Measurements from ENCODE around the gene ZCRB1. TPM values are rescaled to one million over a fixed set of nuclear protein-coding genes. Genes with fewer than 3 reads are reported as not detected.
"Not testable (repeated sequence)": the region's sequence is repeated elsewhere in the genome, so short reads cannot be mapped to it uniquely, and the experiment has no call there.

The ZCRB1 gene
- total RNA-seq, 3 donors from 2014 or later, result 45.4 to 62.9 (median 52.6) TPM

DNA sequence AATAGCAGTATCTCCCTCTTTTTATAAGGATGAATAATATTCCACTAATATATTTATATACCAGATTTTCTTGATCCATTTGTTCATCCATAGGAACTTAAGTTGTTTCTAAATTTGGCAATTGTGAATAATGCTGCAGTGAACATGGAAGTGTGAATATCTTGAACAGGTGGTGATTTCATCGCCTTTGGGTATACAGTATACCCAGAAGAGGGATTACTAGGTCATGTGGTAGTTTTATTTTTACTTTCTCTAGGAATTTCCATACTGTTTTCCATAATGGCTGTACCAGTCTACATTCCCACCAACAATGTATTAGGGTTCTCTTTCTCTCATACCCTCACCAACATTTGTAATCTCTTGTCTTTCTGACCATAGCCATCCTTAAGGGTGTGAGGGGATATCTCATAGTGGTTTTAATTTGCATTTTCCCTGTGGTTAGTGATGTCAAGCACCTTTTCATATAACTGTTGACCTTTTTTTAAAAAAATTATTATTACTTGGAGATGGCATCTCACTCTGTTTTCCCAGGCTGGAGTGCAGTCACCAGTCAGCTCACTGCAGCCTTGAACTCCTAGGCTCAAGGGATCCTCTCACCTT, 20.6 kb upstream of the ZCRB1 start:
- Mint-ChIP-seq H3K27me3 (ENCODE audit: low read depth) (no peaks in the 10 kb centered on the region), H3K4me1 (ENCODE audit: low read depth) (peaks cover 28% of the 10 kb centered on the region), H3K36me3 (ENCODE audit: insufficient read depth) (peaks cover 5% of the 10 kb centered on the region), H3K4me3 (no peak overlapping the region), H3K9me3 (no peaks in the 10 kb centered on the region)
- ATAC-seq (no peak), DNase-seq (no peak)

DNA sequence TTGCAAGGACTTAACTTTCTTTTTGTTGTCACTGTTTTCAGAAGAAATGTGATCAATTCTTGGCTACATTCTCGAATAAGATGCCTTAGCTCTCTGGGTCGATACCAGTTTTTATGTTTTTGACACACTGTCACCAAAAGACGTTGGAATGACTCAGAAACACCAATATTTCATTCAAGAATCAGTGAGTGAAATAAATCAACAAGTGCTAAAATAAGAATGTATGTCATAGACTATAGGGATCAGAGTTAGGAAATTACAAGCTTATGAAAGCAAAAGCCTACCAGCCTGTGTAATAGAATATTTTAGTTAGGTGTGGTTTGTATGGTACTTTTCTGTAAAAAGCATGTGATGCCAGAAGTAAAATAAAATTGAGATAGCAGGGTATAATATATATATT, 17.8 kb upstream of the ZCRB1 start:
- no peaks in the 10 kb centered on the region for H3K9me3 Mint-ChIP-seq
- ATAC-seq (peak; percentile 63 to 78), DNase-seq (no peak)
- H3K4me3 Mint-ChIP-seq, result no peak overlapping the region
- H3K36me3 Mint-ChIP-seq (ENCODE audit: insufficient read depth), result peaks cover 14% of the 10 kb centered on the region
- H3K4me1 Mint-ChIP-seq (ENCODE audit: low read depth), result peaks cover 40% of the 10 kb centered on the region
- no peaks in the 10 kb centered on the region for H3K27me3 Mint-ChIP-seq (ENCODE audit: low read depth)

DNA sequence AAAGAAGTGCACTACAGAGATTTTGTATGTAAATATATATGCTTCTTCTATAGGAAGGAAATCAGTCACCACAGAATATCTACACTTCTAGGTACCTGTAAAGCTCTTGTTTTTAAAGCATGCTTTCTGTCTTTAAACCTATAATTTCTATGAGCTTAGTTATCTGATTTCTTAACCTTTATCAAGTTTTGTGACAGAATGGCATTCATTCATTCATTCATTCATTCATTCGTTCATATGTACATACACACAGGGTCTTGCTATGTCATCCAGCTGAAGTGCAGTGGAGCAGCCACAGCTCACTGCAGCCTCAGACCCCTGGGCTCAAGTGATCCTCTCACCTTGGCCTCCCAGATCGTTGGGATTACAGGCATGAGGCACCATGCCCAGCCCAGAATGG, 16.1 kb upstream of the ZCRB1 start:
- no peak overlapping the region for H3K4me3 Mint-ChIP-seq
- H3K36me3 Mint-ChIP-seq (ENCODE audit: insufficient read depth), result peaks cover 21% of the 10 kb centered on the region
- H3K4me1 Mint-ChIP-seq (ENCODE audit: low read depth), result peaks cover 46% of the 10 kb centered on the region
- no peak for ATAC-seq
- no peaks in the 10 kb centered on the region for H3K9me3 Mint-ChIP-seq
- no peaks in the 10 kb centered on the region for H3K27me3 Mint-ChIP-seq (ENCODE audit: low read depth)
- DNase-seq, result no peak

DNA sequence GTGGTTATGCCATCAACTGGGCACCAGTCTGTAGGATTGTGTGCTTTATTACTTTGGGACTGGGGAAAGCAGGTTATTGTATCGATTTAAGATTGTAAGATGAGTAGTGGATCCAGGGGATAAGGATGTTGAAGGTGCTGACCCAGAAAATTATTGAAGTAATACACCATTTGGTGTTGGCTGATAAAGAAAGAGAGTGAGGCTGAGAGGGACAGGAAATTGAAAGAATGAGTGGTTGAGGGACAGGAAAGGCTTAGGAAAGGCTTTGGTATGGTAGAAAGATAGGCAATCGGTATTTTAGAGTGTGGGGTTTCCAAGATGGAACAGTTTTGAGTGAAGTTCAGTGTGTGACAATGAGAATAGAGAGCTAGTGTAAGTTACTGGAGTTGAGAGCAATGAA, 12.4 kb upstream of the ZCRB1 start:
- peaks cover 22% of the 10 kb centered on the region for H3K36me3 Mint-ChIP-seq (ENCODE audit: insufficient read depth)
- H3K4me1 Mint-ChIP-seq (ENCODE audit: low read depth), result peaks cover 46% of the 10 kb centered on the region

DNA sequence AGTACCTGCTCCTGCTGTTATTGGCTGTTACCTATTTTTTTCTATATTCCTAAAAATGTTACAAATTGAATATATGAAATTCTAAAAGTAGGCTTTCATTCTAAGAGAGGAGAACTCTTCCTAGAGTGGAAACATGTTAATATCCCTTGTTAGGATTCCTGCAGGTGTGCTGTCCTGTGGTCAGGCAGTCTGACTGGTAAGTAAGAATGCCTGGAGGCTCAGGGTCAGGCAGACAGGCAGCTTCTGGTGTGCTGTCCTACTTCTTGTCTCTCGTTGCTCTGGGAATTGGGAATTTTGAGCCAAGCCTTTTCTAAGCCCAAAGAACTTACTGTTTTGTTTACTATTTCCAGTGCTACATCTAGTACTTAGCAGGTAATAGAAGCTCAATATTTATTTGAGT, 10.4 kb upstream of the ZCRB1 start:
- Mint-ChIP-seq H3K27me3 (ENCODE audit: low read depth) (no peaks in the 10 kb centered on the region), H3K4me3 (no peak overlapping the region), H3K4me1 (ENCODE audit: low read depth) (peaks cover 54% of the 10 kb centered on the region), H3K9me3 (no peaks in the 10 kb centered on the region), H3K36me3 (ENCODE audit: insufficient read depth) (peaks cover 20% of the 10 kb centered on the region)
- DNase-seq (no peak), ATAC-seq (no peak)

More for the DNA sequence above, 12.4 kb upstream of the ZCRB1 start:
- ATAC-seq, result no peak
- H3K9me3 Mint-ChIP-seq, result no peaks in the 10 kb centered on the region
- H3K4me3 Mint-ChIP-seq, result no peak overlapping the region
- no peaks in the 10 kb centered on the region for H3K27me3 Mint-ChIP-seq (ENCODE audit: low read depth)
- no peak for DNase-seq

DNA sequence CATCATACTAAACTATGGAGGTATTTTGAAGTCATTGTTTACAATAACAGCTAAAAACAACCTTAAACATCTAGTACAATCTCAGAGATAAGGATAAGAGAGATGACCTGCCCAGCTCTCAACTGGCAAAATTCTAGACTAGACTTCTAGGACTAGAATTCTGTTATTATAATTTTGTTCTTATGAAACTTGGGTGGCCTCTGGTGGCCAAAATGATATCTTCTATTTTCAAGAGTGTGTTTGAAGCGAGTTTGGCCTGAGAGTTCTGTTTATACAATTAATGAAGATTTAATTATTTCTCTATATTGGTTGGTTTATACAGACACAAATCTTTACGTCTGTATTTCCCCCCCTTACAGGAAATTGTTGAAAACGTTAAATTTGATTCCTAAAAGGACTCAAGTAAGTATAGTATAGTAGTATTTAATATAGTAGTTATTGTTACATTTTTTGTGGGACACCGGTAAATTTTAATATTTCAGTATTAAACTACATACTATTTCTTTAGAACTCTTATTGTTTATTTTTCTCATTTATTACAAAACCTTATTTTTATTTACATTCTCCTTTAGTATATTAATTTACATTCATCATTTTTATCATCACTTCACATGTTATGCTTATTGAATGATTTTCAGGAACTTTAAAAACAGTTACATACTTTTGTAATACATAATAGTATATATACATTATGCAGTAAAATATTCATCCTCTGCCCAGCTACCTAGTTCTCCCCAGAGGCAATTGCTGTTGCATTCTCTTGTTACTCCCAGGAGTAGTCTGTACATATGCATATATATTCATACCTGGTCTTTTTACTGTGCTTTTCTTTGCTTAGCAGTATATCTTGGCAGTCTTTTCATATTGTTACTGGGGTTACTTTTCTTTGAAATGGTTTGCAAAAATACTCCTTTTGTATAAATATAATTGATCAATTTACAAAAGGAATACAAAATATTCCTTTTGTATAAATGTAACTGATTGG, 6.7 kb upstream of the ZCRB1 start:
- H3K27me3 Mint-ChIP-seq (ENCODE audit: low read depth), result no peaks in the 10 kb centered on the region
- no peak overlapping the region for H3K4me3 Mint-ChIP-seq
- peaks cover 8% of the 10 kb centered on the region for H3K36me3 Mint-ChIP-seq (ENCODE audit: insufficient read depth)
- peaks cover 66% of the 10 kb centered on the region for H3K4me1 Mint-ChIP-seq (ENCODE audit: low read depth)
- DNase-seq (peak; percentile 12), ATAC-seq (peak in 1 of 2 donors; percentile 62)
- no peaks in the 10 kb centered on the region for H3K9me3 Mint-ChIP-seq

DNA sequence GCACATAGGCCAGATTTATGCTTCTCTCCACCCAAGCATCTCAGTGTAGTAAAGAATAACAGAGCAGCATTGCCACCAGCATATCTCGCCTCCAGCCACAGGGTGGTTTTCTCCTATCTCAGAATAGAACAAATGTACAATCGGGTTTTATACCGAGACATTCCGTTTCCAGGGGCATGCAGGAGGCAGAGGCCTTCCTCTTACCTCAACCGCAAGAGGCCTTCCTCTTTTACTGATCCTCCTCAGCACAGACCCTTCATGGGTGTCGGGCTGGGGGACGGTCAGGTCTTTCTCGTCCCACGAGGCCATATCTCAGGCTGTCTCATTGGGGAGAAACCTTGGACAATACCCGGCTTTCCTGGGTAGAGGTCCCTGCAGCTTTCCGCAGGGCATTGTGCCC, 4.2 kb upstream of the ZCRB1 start:
- H3K4me1 Mint-ChIP-seq (ENCODE audit: low read depth), result peaks cover 75% of the 10 kb centered on the region
- not testable (repeated sequence) for H3K9me3 Mint-ChIP-seq; DNase-seq; H3K36me3 Mint-ChIP-seq (ENCODE audit: insufficient read depth); ATAC-seq; H3K4me3 Mint-ChIP-seq; H3K27me3 Mint-ChIP-seq (ENCODE audit: low read depth)

DNA sequence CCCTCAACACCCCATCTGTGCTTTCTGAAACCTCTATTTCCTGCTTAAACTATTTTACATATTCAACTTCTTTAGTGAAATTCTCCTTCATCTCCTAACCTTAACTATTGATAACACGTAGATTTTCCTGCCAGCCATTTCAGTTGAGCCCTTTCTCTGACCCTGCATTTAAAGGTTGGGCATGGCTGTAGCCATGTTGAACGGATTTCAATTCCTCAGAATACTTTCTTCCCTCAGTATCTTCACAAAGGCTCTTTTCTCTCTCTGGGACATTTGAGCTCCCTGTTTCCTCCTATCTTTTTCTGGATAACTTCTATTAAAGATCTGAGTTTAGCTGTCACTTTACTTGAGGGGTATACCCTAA, 1.3 kb upstream of the ZCRB1 start:
- H3K9me3 Mint-ChIP-seq, result no peaks in the 10 kb centered on the region
- H3K4me3 Mint-ChIP-seq, result peak overlapping the region; percentile 99
- no peaks in the 10 kb centered on the region for H3K27me3 Mint-ChIP-seq (ENCODE audit: low read depth)
- peaks cover 60% of the 10 kb centered on the region for H3K4me1 Mint-ChIP-seq (ENCODE audit: low read depth)
- DNase-seq (no peak), ATAC-seq (no peak)
- H3K36me3 Mint-ChIP-seq (ENCODE audit: insufficient read depth), result peaks cover 5% of the 10 kb centered on the region

DNA sequence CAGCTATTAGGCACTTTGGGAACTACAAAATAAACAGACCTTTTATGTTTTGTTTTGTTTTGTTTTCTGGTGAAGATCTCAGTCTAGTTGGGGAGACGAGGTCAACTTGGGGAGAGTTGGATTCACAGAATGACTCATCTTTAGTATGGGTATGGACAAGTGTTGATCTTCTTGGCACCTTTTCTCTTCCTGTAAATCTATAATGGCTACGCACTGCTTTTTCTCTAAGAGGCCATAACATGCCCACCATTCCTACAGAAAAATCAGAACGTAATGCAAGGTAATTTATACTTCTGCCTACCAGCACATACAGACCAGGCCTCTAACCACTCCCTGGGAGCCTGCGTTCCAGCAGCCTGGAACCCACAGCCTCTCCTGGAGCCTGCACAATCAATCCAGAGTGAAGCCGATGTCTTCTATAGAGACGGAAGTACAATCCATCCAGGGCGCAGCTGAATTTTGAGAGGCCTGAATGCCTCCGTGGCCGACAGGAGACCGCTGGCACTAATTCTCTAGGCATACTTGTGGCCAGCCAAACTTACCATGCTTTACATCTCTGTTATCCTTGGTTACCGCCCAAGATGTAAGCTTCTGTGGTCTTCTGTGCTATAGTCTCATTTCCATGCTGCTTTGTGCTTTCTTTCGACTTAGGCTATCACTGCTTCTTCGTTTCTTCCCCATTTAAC, 790 bp upstream of the ZCRB1 start:
- ATAC-seq (peak; percentile 9 to 23), DNase-seq (no peak)
- H3K27me3 Mint-ChIP-seq (ENCODE audit: low read depth), result no peaks in the 10 kb centered on the region
- H3K9me3 Mint-ChIP-seq, result no peaks in the 10 kb centered on the region
- peaks cover 55% of the 10 kb centered on the region for H3K4me1 Mint-ChIP-seq (ENCODE audit: low read depth)
- peak overlapping the region; percentile 99 for H3K4me3 Mint-ChIP-seq
- H3K36me3 Mint-ChIP-seq (ENCODE audit: insufficient read depth), result peaks cover 7% of the 10 kb centered on the region

DNA sequence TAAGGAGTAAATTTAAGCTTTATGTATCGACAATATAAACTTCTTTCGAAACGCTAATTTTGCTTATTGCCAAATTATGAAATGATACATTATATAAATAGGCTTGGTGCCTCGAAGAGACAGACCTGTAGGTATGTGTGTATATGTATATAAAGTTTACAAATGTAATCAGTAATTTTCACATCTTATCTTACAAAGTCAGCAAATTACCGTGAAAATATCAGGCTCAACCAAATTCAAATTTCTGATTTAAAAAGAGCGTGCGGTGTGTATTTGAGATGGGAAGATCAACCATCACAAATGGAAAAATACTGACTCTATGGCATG, 605 bp downstream of the ZCRB1 start:
- peak overlapping the region; percentile 99 for H3K4me3 Mint-ChIP-seq
- ATAC-seq (no peak), DNase-seq (no peak)
- no peaks in the 10 kb centered on the region for H3K27me3 Mint-ChIP-seq (ENCODE audit: low read depth)
- peaks cover 41% of the 10 kb centered on the region for H3K4me1 Mint-ChIP-seq (ENCODE audit: low read depth)
- H3K36me3 Mint-ChIP-seq (ENCODE audit: insufficient read depth), result peaks cover 15% of the 10 kb centered on the region
- H3K9me3 Mint-ChIP-seq, result no peaks in the 10 kb centered on the region

DNA sequence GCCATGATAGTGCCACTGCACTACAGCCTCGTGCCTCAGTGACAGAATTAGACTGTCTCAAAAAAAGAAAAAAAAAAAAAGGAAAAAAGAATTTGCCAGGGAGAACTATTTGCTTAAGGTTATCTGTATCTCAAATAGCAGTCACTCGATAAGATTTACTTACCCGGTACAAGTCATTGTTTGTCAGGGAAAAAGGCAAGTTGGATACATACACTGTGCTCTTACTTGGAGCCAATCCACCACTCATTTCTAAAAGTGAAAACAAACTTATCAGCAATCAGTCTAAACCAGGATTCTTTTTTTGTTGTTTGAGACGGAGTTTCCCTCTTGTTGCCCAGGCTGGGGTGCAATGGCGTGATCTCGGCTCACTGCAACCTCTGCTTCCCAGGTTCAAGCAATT, 2.0 kb downstream of the ZCRB1 start:
- H3K27me3 Mint-ChIP-seq (ENCODE audit: low read depth), result no peaks in the 10 kb centered on the region
- DNase-seq, result no peak
- H3K4me3 Mint-ChIP-seq, result no peak overlapping the region
- no peak for ATAC-seq
- H3K36me3 Mint-ChIP-seq (ENCODE audit: insufficient read depth), result peaks cover 23% of the 10 kb centered on the region
- no peaks in the 10 kb centered on the region for H3K9me3 Mint-ChIP-seq
- peaks cover 31% of the 10 kb centered on the region for H3K4me1 Mint-ChIP-seq (ENCODE audit: low read depth)

DNA sequence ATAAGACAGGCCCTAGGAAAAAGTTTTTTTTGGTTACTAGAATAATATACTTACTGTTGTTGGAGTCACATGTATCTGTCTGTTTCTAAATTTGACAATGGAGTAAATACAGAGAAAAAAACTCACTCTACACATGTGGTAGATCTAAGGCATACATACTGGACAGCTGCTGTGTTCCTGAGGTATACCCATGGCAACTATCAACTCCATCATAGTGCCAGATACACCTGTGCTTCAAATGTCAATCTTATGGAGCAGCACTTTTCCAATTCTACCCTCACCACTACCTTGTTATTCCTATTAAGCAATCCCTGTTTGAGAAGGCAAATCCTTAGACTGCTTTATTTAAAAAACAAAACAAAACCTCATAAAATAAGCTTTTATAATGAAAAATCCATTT, 3.3 kb downstream of the ZCRB1 start:
- no peaks in the 10 kb centered on the region for H3K9me3 Mint-ChIP-seq
- H3K36me3 Mint-ChIP-seq (ENCODE audit: insufficient read depth), result peaks cover 27% of the 10 kb centered on the region
- H3K27me3 Mint-ChIP-seq (ENCODE audit: low read depth), result no peaks in the 10 kb centered on the region
- peaks cover 19% of the 10 kb centered on the region for H3K4me1 Mint-ChIP-seq (ENCODE audit: low read depth)
- no peak overlapping the region for H3K4me3 Mint-ChIP-seq
- ATAC-seq, result no peak
- DNase-seq, result no peak

DNA sequence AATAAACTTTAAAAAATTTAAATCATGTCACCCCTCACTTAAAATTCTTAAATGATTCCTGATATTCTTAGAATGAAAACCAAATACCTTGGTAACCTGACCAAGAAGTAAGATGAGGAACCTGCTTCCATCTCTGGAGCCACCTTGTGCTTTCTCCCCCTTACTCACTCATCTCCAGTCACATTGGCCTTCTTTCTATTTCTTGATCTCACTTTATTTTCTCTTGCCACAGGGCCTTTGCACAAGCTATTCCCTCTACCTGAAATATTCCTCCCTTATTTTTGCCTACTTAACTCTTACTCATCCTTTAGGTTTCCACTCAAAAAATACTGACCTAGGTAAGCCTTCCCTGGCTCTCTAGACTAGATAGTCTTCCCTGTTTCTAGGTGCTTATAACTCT, 5.1 kb downstream of the ZCRB1 start:
- Mint-ChIP-seq H3K9me3 (no peaks in the 10 kb centered on the region), H3K36me3 (ENCODE audit: insufficient read depth) (peaks cover 27% of the 10 kb centered on the region), H3K4me3 (no peak overlapping the region), H3K4me1 (ENCODE audit: low read depth) (peaks cover 11% of the 10 kb centered on the region), H3K27me3 (ENCODE audit: low read depth) (no peaks in the 10 kb centered on the region)
- DNase-seq (no peak), ATAC-seq (no peak)

DNA sequence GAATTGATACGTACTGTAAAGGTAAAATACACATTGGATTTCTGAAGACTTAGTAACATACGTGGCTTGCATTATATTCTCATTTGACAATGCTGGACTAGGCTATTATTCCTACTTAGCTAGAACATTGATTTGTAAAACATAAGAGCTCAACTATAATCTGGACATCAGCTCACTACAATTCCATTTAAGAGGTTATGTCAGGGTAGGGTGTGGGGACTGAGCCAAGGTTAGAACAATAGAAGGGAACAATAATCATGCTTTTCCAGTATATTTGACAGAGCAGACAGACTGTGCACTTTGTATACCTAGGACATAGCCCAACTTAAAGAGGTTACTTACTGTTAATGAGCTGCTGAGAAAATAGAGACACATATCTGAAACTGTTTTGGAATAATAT, 10.8 kb downstream of the ZCRB1 start:
- no peaks in the 10 kb centered on the region for H3K27me3 Mint-ChIP-seq (ENCODE audit: low read depth)
- DNase-seq (no peak), ATAC-seq (no peak)
- H3K4me1 Mint-ChIP-seq (ENCODE audit: low read depth), result no peaks in the 10 kb centered on the region
- H3K4me3 Mint-ChIP-seq, result no peak overlapping the region
- H3K9me3 Mint-ChIP-seq, result no peaks in the 10 kb centered on the region
- H3K36me3 Mint-ChIP-seq (ENCODE audit: insufficient read depth), result peaks cover 28% of the 10 kb centered on the region

DNA sequence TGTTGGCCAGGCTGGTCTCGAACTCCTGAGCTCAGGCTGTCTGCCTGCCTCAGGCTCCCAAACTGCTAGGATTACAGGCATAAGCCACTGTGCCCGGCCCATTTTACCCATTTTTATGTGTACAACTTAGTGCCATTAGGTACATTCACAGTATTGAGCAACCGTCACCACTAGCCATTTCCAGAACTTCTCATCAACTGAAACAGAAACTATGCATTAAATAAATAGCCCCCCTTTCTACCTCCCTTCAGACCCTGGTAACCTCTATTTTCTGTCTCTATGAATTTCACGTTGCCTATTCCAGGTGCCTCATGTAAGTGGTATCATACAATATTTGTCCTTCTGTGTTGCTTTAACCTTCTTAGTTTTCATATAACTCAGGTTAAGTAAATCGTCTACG, 15.9 kb downstream of the ZCRB1 start:
- Mint-ChIP-seq H3K4me3 (no peak overlapping the region), H3K9me3 (no peaks in the 10 kb centered on the region), H3K36me3 (ENCODE audit: insufficient read depth) (peaks cover 16% of the 10 kb centered on the region), H3K4me1 (ENCODE audit: low read depth) (no peaks in the 10 kb centered on the region), H3K27me3 (ENCODE audit: low read depth) (no peaks in the 10 kb centered on the region)
- ATAC-seq (no peak), DNase-seq (no peak)

Measured in activated T-cell treated with anti-CD3 and anti-CD28 coated beads, Interleukin-2, amount 50 U/mL, for 4 hours (primary cell).